ENCODE measurements around the gene MSANTD2. TPM values are rescaled to one million over a fixed set of nuclear protein-coding genes. Genes with fewer than 3 reads are reported as not detected.

MSANTD2 gene
- total RNA-seq, 4 donors from 2014 or later, result 19.8 to 32.8 (median 23.5) TPM

DNA sequence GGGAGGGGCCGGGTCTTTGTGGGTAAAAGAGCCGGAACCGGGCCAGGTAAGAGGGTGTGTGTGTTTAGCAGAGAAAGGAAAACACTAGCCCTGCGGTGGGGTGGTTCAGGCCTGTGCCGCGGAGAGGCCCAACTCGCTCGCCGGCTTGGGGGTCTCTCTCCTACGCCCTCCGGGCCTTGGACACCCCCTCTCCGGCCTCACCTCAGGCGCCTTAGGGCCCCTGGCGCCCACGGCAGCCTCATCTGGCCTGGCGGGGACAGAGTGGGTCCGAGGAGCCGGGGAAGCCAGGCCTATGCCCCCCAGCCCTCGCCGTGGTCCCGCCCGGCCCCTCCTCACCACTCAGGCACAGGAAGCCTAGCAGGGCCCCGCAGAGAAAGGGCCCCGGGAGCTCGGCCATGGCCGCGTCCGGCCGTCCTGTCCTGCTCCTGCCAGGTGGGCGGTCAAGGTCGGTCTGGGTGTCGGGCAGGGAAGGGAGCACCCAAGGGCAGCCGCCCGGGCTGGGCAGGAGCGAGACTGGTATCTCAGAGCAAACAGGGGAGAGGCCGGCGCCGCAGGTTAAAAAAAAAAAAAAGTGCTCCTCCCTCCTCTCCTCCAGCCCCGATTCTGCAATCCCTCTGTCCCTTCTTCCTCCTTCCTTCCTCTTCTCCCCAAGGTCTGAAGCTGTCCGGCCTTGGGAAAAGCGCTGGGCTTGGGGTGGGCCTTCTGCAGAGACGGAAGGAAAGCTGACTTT is 48.3 kb downstream of the MSANTD2 start, which contains the start of gene VSIG2:
VSIG2 (minus strand) TSS at position 515 of the 730 bp plus-strand sequence; CDS start at position 397, 118 bp downstream.
- Histone ChIP-seq H3K4me3 (no peak within 1 kb of the TSS), H3K27me3 (peaks cover 0 to 97% of the 10 kb centered on the region in 2 donors)
- WGBS, 2 donors, result 22 to 29% methylated on average over 26 to 35 of the region's 42 CpGs

DNA sequence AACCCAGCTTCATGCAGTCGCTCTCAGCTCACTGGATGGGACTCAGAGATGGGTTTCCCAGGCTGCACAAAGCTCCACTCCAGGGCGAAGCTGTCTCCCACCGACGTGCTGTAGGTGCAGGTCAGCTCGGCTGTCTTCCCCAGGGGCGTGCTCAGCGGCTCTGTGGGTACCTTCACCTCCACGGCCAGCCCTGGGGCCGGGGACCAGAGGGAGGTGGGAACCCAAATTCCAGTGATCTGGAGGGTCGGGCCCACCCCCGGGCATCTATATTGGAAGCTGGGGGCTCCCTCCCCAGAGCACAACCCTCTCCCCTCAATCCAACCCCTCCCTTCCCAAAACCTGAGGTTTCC is 48.8 kb downstream of the MSANTD2 start:
- Histone ChIP-seq H3K36me3 (no peaks in the 10 kb centered on the region), H3K9me3 (no peaks in the 10 kb centered on the region), H3K27me3 (peaks cover 0 to 97% of the 10 kb centered on the region in 2 donors), H3K4me1 (peaks cover 0 to 29% (median 2%) of the 10 kb centered on the region in 4 donors), H3K27ac (no peak overlapping the region), H3K4me3 (no peak overlapping the region)
- 7 to 11% methylated on average over 5 of the region's 11 CpGs for whole genome bisulfite sequencing, 2 donors
- DNase-seq (ENCODE audit: low spot score in 2 of 2), result no peak
- TF ChIP-seq, protein P1, sequence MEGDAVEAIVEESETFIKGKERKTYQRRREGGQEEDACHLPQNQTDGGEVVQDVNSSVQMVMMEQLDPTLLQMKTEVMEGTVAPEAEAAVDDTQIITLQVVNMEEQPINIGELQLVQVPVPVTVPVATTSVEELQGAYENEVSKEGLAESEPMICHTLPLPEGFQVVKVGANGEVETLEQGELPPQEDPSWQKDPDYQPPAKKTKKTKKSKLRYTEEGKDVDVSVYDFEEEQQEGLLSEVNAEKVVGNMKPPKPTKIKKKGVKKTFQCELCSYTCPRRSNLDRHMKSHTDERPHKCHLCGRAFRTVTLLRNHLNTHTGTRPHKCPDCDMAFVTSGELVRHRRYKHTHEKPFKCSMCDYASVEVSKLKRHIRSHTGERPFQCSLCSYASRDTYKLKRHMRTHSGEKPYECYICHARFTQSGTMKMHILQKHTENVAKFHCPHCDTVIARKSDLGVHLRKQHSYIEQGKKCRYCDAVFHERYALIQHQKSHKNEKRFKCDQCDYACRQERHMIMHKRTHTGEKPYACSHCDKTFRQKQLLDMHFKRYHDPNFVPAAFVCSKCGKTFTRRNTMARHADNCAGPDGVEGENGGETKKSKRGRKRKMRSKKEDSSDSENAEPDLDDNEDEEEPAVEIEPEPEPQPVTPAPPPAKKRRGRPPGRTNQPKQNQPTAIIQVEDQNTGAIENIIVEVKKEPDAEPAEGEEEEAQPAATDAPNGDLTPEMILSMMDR (IDR thresholded peaks at IDR 0.05), result no peak
- TF ChIP-seq POLR2A (IDR thresholded peaks at IDR 0.05), result no peak
- no peak for TF ChIP-seq EP300 (IDR thresholded peaks at IDR 0.05)

More for the DNA sequence above, 48.3 kb downstream of the MSANTD2 start, which contains the start of gene VSIG2:
- no peaks in the 10 kb centered on the region for H3K9me3 ChIP-seq
- no peak for DNase-seq (ENCODE audit: low spot score in 2 of 2)
- H3K36me3 ChIP-seq, result no peaks in the 10 kb centered on the region
- TF ChIP-seq EP300 (IDR thresholded peaks at IDR 0.05) (no peak), POLR2A (IDR thresholded peaks at IDR 0.05) (no peak)
- TF ChIP-seq, protein P1 (IDR thresholded peaks at IDR 0.05), result no peak
- H3K27ac ChIP-seq, result no peak within 1 kb of the TSS
- H3K4me1 ChIP-seq, result peaks cover 0 to 24% (median 0%) of the 10 kb centered on the region in 4 donors

DNA sequence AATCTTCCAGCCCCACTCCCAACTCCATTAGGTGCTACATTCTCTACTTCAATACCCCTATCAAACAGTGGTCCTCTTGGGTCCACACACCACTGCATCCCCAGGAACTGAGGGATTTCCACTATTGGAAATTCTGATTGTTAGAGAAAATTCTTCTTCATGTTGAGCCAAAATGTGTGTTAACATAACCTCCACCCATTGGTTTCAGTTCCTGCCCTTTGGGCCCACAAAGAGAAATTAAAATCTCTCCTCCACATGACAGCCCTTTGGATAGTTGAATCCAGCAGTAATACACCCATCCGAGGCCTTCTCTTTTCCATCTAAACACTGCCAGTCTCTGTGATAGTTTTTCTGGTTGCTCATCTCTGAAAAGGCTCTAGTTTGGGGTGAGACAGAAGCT is 50.3 kb downstream of the MSANTD2 start:
- Histone ChIP-seq H3K27me3 (peaks cover 0 to 100% of the 10 kb centered on the region in 2 donors), H3K4me1 (peaks cover 0 to 42% (median 10%) of the 10 kb centered on the region in 4 donors), H3K9me3 (no peaks in the 10 kb centered on the region), H3K27ac (no peak overlapping the region), H3K4me3 (no peak overlapping the region), H3K36me3 (no peaks in the 10 kb centered on the region)
- 35 to 86% methylated on average over 1 of the region's 1 CpG for WGBS, 2 donors
- no peak for TF ChIP-seq EP300 (IDR thresholded peaks at IDR 0.05)
- TF ChIP-seq, protein P1 (IDR thresholded peaks at IDR 0.05), result no peak
- TF ChIP-seq POLR2A (IDR thresholded peaks at IDR 0.05), result no peak
- DNase-seq (ENCODE audit: low spot score in 2 of 2), result no peak

DNA sequence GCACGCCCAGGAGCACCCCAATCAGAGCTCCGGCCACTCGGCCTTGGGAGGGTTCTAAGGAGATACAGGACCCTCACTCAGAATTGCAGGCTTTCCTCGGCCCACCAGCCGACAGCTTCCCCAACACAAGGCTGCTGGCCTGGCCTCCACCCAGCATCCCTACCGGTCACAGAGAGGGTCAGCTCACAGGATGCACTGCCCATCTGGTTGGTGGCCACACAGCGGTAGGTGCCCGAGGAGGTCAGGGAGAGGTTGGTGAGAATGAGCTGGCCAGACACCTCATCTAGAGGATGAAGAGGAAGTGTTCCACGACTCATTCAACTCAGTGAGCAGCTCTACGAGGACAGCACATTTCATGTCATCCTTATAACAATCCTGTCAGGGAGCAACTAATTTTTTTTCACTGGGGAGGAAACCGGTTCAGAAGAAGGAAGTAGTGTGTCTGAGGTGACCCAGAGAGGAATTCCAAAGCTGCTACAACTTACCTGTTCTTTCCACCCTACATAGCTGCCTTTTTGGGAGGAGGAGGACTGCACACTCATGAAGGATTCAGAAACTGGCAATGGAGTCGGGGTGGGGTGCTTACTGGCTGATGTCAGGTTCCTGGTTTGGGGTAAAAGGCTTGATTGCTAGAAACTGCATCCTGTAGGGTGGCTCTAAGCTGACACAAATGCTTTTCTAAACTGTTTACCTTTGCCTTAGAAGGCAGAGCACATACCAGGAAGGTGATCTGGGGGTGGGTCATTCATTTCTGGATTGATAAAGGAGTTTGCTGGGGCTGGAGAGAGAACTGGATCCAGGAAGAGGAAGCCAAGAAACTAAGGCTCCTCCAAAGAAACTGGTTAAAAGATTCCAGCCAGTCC is 51.5 kb downstream of the MSANTD2 start:
- no peaks in the 10 kb centered on the region for H3K36me3 ChIP-seq
- H3K27me3 ChIP-seq, result peaks cover 0 to 100% of the 10 kb centered on the region in 2 donors
- TF ChIP-seq POLR2A (IDR thresholded peaks at IDR 0.05), result no peak
- TF ChIP-seq EP300 (IDR thresholded peaks at IDR 0.05), result no peak
- TF ChIP-seq, protein P1 (IDR thresholded peaks at IDR 0.05), result no peak
- no peak for DNase-seq (ENCODE audit: low spot score in 2 of 2)
- H3K27ac ChIP-seq, result peak overlapping the region in 1 of 4 donors; percentile 46
- no peaks in the 10 kb centered on the region for H3K9me3 ChIP-seq
- peaks cover 0 to 42% (median 10%) of the 10 kb centered on the region in 4 donors for H3K4me1 ChIP-seq
- 24 to 36% methylated on average over 12 of the region's 12 CpGs for whole genome bisulfite sequencing, 2 donors
- H3K4me3 ChIP-seq, result no peak overlapping the region

DNA sequence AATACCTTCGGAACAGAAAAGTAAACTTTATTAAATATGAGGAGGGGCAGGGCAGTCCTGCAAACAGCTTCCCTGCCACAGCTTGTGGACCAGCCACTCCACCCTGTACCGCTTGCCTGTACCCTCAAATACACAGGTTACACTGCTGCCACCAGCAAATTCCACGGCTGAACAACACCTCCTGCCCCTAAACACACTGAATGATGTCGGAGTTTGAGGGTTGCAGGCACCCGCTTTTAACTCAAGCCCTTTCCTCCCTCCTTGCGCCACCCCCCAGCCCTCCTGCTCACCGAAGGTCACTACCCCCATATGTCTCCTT is 52.1 kb downstream of the MSANTD2 start:
- peak overlapping the region in 1 of 4 donors; percentile 46 for H3K27ac ChIP-seq

More for the DNA sequence above, 52.1 kb downstream of the MSANTD2 start:
- no peak overlapping the region for H3K4me3 ChIP-seq
- DNase-seq (ENCODE audit: low spot score in 2 of 2), result no peak
- H3K36me3 ChIP-seq, result no peaks in the 10 kb centered on the region
- H3K4me1 ChIP-seq, result peaks cover 0 to 42% (median 10%) of the 10 kb centered on the region in 4 donors
- peaks cover 0 to 100% of the 10 kb centered on the region in 2 donors for H3K27me3 ChIP-seq
- WGBS, 2 donors, result 21 to 43% methylated on average over 7 of the region's 7 CpGs
- TF ChIP-seq POLR2A (IDR thresholded peaks at IDR 0.05) (no peak), EP300 (IDR thresholded peaks at IDR 0.05) (no peak)
- TF ChIP-seq, protein P1 (IDR thresholded peaks at IDR 0.05), result no peak
- H3K9me3 ChIP-seq, result no peaks in the 10 kb centered on the region
